LNCaP clone FGC (cell line): ENCODE data around the gene OTUD7B.

Experiments
- DNase-seq: peaks from one replicate; pipeline ENCODE4 v3.0.0-alpha.2; 2011; ENCODE audit warnings: low read depth
- H3K4me3 ChIP-seq: 2 replicates; pipeline ENCODE4 v1.5.1; 2011; ENCODE audit warnings: mild to moderate bottlenecking, low read depth, low read length, control low read depth
- TF ChIP-seq, protein P1 (sequence below): IDR thresholded peaks from 2 replicates; pipeline ENCODE4 v1.5.1; 2012; ENCODE audit warnings: mild to moderate bottlenecking; ENCODE audit not compliant: control insufficient read depth, insufficient read depth; ENCODE audit errors: extremely low read depth

The OTUD7B gene

DNA sequence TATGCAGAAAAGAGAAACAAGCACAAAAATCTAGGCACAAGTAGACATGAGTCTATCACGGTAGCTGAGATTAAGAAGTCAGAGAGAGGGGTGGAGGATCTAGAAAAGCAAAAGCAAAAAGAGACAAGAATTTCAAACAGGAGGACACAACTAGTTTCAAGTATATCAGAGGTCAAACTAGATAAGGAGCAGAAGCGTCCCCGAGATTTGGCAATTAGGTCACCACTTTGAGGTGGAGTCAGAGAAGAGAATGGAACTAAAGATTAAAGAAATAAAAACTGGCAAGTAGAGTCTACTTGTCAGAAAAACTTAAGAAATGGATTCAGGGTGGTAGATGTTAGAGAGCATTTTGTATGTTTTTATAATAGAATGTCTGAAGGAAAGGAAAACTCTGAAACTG lies 85.2 kb downstream of the OTUD7B start:
- TF ChIP-seq, protein P1, sequence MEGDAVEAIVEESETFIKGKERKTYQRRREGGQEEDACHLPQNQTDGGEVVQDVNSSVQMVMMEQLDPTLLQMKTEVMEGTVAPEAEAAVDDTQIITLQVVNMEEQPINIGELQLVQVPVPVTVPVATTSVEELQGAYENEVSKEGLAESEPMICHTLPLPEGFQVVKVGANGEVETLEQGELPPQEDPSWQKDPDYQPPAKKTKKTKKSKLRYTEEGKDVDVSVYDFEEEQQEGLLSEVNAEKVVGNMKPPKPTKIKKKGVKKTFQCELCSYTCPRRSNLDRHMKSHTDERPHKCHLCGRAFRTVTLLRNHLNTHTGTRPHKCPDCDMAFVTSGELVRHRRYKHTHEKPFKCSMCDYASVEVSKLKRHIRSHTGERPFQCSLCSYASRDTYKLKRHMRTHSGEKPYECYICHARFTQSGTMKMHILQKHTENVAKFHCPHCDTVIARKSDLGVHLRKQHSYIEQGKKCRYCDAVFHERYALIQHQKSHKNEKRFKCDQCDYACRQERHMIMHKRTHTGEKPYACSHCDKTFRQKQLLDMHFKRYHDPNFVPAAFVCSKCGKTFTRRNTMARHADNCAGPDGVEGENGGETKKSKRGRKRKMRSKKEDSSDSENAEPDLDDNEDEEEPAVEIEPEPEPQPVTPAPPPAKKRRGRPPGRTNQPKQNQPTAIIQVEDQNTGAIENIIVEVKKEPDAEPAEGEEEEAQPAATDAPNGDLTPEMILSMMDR = no peak
- DNase-seq = no peak
- no peak overlapping the region for H3K4me3 ChIP-seq

DNA sequence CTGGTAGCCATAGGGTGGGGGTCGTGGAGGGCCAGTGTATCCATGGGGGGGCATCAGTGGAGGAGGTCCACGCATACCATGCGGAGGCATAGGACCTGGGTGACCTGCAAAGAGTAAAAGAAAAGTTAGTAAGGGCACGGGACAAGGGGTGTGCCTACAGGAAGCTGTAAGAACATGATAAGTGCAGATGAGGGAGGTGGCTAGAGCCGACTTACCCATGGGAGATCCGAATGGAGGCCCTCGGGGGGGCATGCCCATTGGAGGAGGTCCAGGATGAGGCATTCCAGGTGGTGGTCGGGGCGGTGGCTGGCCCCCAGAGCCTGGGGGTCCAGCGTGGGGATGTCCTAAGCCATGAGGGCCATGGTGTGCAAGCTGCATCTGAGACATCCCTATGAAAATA lies 86.9 kb downstream of the OTUD7B start:
- TF ChIP-seq, protein P1 = no peak
- DNase-seq = no peak
- H3K4me3 ChIP-seq = no peak overlapping the region

DNA sequence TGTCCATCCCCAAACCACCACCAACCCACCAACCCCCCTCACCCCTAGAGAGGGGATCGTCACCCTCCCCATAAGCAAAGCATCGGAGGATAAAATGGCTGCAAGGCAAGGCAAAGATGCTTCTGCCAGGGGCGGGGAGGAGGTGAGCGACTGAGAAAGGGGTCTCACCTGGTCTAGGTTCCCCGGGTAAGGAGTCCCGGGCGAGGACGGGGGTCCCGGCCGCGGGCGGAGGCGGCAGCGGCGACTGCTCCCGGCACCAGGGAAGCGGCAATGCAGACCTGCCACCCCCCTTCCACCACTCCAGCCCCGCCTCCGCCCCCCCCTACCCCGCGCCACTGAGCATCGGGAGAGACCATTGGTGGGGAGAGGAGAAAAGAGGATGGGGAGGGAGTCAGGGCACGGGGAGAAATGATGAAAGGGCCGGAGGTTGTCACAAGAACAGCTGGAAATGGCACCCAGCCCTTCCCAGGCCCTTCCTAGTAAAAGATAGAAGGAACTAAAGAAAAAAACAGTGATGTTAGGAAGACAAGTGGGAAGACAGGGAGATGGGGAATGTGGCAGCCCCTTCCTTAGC lies 92.9 kb downstream of the OTUD7B start, which contains the start of gene SV2A:
Gene SV2A (minus strand): TSS at position 274 of the 574 bp plus-strand sequence. CDS start 4,004 bp downstream, outside the sequence.
- DNase-seq = no peak
- TF ChIP-seq, protein P1 = no peak
- H3K4me3 ChIP-seq = no peak within 1 kb of the TSS

DNA sequence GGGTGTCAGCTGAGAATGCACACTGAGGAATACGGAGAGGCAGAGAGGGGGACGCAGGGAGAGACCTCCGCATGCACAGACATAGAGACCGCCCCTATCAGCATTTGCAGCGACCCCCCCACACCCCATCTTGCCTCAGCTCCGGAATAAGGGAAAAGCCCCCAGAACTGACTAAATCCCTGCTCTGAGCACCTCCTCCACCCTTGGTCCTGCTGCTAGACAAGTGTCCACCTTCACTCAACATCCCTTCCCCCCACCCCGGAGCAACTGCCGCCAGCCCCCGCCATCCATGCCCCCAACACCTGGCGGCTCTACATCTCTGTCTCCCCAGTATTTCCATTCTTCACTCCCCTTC lies 93.7 kb downstream of the OTUD7B start:
- H3K4me3 ChIP-seq = no peak overlapping the region
- DNase-seq = no peak
- TF ChIP-seq, protein P1 = no peak

DNA sequence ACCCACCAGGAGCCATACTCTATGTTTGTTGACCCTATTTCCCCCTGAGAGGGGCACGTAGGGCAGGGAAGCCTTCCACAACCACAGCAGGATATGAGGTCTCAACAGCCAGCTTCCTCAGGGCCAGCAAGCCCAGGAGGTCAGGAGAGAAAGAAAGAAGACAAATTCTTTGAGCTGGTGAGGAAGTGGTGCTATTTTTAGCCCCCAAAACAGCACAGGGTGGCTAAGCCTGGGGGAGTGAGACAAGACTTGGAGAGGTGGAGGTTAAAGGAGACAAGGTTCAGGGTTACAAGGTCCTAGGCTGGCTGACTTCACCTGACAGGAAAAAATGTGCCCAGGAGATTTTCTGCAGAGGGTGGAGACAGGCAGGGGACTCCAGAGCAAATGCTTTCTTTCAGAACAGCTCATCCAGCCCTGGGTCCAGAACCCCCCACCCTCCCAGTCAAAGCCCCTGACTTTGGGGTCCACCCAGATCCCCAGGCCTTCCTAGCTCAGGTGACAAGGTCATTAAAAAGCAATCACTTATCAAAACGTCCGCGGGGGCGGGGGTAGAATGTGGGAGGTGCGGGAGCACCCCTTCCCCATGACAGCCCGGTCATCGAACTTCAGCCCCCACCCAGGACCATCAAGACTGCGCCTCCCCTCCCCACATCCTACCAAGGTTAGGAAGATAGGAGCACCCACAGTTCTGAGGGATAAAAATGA lies 94.2 kb downstream of the OTUD7B start:
- TF ChIP-seq, protein P1 = no peak
- DNase-seq = no peak
- H3K4me3 ChIP-seq = no peak overlapping the region

DNA sequence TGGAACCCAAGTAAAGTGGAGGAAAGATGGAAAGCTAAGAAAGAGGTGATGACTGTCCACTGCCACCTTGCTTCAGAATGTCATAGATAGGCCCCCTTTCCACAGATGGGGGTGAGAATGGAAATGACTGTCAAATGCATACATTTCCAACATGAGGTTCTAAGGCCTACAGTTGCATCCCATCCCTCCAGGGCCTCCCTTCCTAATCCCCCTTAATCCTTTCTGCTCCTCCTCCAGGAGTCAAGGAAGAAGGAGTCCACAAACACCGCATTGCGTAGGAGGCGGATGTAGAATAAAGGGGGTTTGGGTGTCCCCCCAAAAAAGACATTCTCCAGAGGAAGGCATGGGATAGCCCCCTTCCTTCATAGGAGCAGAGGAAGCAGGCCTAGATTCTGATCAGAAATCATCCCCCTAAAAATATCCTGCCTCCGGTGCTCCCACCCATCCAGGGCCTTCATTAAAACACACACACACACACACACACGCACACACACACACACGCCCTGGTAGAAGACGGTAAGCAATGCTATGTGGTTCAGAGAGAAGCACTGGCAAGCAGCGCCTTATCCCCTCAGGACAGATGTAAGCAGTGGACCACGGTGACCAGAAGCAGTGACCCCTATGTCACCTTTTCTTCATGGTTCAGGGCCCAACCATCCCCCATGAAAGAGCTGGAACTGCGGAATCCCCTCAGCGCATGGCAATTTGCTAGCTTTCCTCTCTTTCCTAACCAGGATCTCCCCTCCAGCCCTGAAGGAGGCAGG lies 94.9 kb downstream of the OTUD7B start:
- no peak for DNase-seq
- no peak overlapping the region for H3K4me3 ChIP-seq
- TF ChIP-seq, protein P1 = no peak
